Caki2 (cell line): Measurements from ENCODE around the gene AANAT. TPM values are rescaled to one million over a fixed set of nuclear protein-coding genes. Genes with fewer than 3 reads are reported as not detected.

Experiments
- DNase-seq: peaks from one replicate; pipeline ENCODE4 v3.0.0-alpha.2; 2015; ENCODE audit warnings: low read depth
- in situ Hi-C: cut with HindIII; loops from 2 replicates; pipeline ENCODE4 v1.10.0; 2016; ENCODE audit warnings: low sequenced_read_pairs, low pct_unique_long_range_greater_than_20kb, mixed read lengths
- total RNA-seq: library from RNA; depleted of rRNA; stranded (reverse); fragments of >200 nt; shearing (Covaris generic); gene quantifications from 2 replicates; pipeline ENCODE4 v1.2.3, GENCODE V29; 2014; ENCODE audit warnings: low replicate concordance

Gene AANAT
- total RNA-seq, 1 experiment from 2014 or later: not detected

- in situ Hi-C loops: no loop called here
- DNase-seq: no peak
These were observed 28.0 kb upstream of the AANAT start for GRCh38 chr17:76439314-76439928.

- DNase-seq: no peak
- in situ Hi-C loops: no loop called here
These were observed 26.5 kb upstream of the AANAT start for GRCh38 chr17:76440751-76441362.

- no peak for DNase-seq
- in situ Hi-C loops: no loop called here
These were observed 25.6 kb upstream of the AANAT start for GRCh38 chr17:76441686-76442340.

GRCh38 chr17:76442341-76443338 is 24.8 kb upstream of the AANAT start:
- in situ Hi-C loops: no loop called here
- no peak for DNase-seq

GRCh38 chr17:76444518-76445311 is 22.7 kb upstream of the AANAT start:
- DNase-seq: peak; percentile 62
- in situ Hi-C loops: no loop called here

- in situ Hi-C loops: no loop called here
These were observed 21.5 kb upstream of the AANAT start for GRCh38 chr17:76445697-76446448.

GRCh38 chr17:76446449-76447231 is 20.8 kb upstream of the AANAT start:
- in situ Hi-C loops: no loop called here
- peak; percentile 90 for DNase-seq

More at GRCh38 chr17:76445697-76446448, 21.5 kb upstream of the AANAT start:
- no peak for DNase-seq

GRCh38 chr17:76447931-76448652 is 19.3 kb upstream of the AANAT start:
- in situ Hi-C loops: no loop called here
- no peak for DNase-seq

- no peak for DNase-seq
- in situ Hi-C loops: no loop called here
These were observed 18.3 kb upstream of the AANAT start for GRCh38 chr17:76449126-76449525.

- in situ Hi-C loops: no loop called here
- DNase-seq: no peak
These were observed 15.9 kb upstream of the AANAT start for GRCh38 chr17:76451506-76451905.

- DNase-seq: no peak
- in situ Hi-C loops: no loop called here
These were observed 15.2 kb upstream of the AANAT start for GRCh38 chr17:76452127-76452659.

GRCh38 chr17:76452660-76453430 is 14.6 kb upstream of the AANAT start, which contains the start of gene UBE2O:
UBE2O (minus strand) TSS chr17:76453152; CDS start chr17:76453141, 11 bp downstream.
- in situ Hi-C loops: no loop called here
- peak; percentile 82 for DNase-seq

GRCh38 chr17:76453431-76453743 is 14.0 kb upstream of the AANAT start:
- in situ Hi-C loops: no loop called here
- DNase-seq: no peak

- in situ Hi-C loops: no loop called here
- no peak for DNase-seq
These were observed 8.6 kb upstream of the AANAT start for GRCh38 chr17:76458580-76459490.
